Measurements from ENCODE around the gene CD2.
"Not testable (repeated sequence)": the region's sequence is repeated elsewhere in the genome, so short reads cannot be mapped to it uniquely, and the experiment has no call there.

Gene CD2

DNA sequence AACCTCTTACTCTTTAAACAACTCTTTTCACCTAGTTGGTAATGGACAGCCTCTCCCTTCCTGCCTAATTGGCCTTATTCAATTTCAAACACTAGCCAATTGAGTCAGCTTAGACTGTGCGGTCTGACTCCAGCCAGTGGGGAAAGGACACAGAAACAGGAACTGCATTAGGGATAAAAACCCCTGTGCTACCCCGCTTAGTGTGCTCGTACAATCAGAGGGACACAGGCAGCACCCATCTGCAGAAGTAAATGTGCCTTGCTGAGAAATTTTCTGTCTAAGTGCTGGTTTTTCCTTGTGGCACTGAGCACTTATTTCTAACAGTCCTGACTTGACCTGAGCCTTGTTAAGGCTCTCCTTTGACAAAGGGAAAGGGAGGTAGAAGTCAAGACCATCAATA, 6.0 kb upstream of the CD2 start:
- Histone ChIP-seq H3K9me3 (ENCODE audit: insufficient read depth, low read depth, low read length) (peaks cover 45% of the 10 kb centered on the region), H3K9ac (ENCODE audit: low read depth, low read length) (no peak overlapping the region), H3K27ac (ENCODE audit: low read length) (no peak overlapping the region), H3K4me1 (ENCODE audit: insufficient read depth, low read length) (no peaks in the 10 kb centered on the region), H3K27me3 (ENCODE audit: insufficient read depth, low read length) (no peaks in the 10 kb centered on the region), H3K36me3 (ENCODE audit: insufficient read depth, low read depth, low read length) (no peaks in the 10 kb centered on the region; the same call in 1 of the 2 replicates), H3K4me3 (ENCODE audit: low read length) (no peak overlapping the region)

DNA sequence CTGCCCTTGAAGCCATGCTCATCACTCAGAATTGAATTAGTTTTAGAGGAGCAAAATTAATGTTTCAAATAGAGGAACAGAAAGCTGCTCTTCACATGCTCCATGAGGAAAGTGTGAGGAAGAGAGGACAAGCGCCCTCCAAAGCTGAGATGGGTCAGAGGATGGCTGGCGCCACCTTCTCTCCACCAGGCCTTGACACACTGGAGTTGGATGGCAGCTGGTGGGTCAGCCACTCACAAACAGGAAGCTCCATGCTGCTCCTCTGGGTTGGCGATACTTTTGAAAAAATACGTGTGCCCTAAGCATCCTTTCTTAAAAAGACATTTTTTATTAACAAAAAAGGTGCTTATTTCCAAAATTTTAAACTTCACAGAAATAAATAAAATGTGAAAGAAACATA, 3.1 kb upstream of the CD2 start:
- H3K9ac ChIP-seq (ENCODE audit: low read depth, low read length), result no peak overlapping the region
- H3K9me3 ChIP-seq (ENCODE audit: insufficient read depth, low read depth, low read length), result peaks cover 29% of the 10 kb centered on the region
- H3K4me3 ChIP-seq (ENCODE audit: low read length), result no peak overlapping the region
- no peaks in the 10 kb centered on the region for H3K27me3 ChIP-seq (ENCODE audit: insufficient read depth, low read length)
- H3K27ac ChIP-seq (ENCODE audit: low read length), result no peak overlapping the region
- H3K36me3 ChIP-seq (ENCODE audit: insufficient read depth, low read depth, low read length), result no peaks in the 10 kb centered on the region
- no peaks in the 10 kb centered on the region for H3K4me1 ChIP-seq (ENCODE audit: insufficient read depth, low read length)

DNA sequence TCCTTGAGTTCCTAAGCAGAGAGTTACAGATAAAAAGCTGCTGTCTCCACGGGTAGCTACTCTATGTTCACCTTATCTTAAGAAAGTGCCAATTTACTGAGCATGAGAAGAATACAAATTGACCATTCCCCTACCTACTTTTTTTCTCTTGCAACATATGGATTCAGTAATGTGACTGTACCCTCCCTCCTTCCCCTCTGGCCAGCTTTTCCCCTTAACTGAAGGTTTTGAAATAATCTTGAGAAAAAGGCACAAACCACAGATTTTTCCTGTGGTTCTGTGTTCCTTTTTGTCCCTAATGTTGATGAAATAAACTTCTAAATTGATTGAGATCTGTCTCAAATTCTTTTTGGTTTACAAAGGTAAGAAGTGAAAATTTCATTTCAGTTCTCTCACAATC, 2.6 kb upstream of the CD2 start:
- Histone ChIP-seq H3K4me3 (ENCODE audit: low read length) (no peak overlapping the region), H3K9me3 (ENCODE audit: insufficient read depth, low read depth, low read length) (peaks cover 27% of the 10 kb centered on the region), H3K9ac (ENCODE audit: low read depth, low read length) (no peak overlapping the region), H3K36me3 (ENCODE audit: insufficient read depth, low read depth, low read length) (no peaks in the 10 kb centered on the region), H3K4me1 (ENCODE audit: insufficient read depth, low read length) (no peaks in the 10 kb centered on the region), H3K27ac (ENCODE audit: low read length) (no peak overlapping the region), H3K27me3 (ENCODE audit: insufficient read depth, low read length) (no peaks in the 10 kb centered on the region)

DNA sequence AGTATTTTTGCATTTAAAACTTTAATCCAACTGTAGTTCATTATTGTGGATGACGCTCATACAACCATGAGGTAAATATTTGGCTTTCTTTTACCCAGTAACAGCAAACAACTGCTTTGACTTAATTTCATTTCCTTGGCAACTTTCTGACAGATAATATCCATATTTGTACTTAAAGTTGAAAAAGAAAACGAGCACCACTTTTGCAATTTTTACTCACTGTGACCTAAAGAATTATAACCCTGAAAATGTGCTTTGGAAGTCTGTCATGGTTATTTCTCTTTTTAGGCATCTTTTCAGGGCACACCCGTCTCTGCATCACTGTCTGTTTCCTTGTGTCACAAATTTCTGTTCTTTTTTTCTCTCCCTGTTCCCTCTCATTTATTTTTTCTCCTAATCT, 918 bp upstream of the CD2 start:
- H3K9ac ChIP-seq (ENCODE audit: low read depth, low read length), result no peak overlapping the region
- peaks cover 12% of the 10 kb centered on the region for H3K9me3 ChIP-seq (ENCODE audit: insufficient read depth, low read depth, low read length)
- no peaks in the 10 kb centered on the region for H3K4me1 ChIP-seq (ENCODE audit: insufficient read depth, low read length)
- no peaks in the 10 kb centered on the region for H3K36me3 ChIP-seq (ENCODE audit: insufficient read depth, low read depth, low read length)
- H3K27ac ChIP-seq (ENCODE audit: low read length), result no peak overlapping the region
- no peak overlapping the region for H3K4me3 ChIP-seq (ENCODE audit: low read length)
- no peaks in the 10 kb centered on the region for H3K27me3 ChIP-seq (ENCODE audit: insufficient read depth, low read length)

DNA sequence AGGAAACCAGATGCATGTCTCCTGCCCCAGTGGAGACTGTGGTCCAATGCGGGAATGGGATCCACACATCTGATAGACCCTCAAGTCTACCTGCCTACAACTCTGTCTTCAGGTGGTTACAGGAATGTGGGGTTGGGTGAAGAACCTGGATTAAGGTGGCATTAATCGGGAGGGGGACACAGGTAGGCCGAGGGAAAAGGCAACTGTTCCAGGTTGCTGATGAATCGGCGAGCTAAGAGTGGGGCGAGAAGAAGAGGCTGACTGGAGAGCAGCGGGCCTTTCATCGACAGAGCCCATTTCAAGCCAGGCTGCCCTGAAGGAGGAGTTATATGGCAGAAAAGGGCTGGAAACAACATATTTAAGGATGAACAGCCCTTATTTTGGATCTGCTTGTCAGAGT, 836 bp downstream of the CD2 start:
- Histone ChIP-seq H3K4me3 (ENCODE audit: low read length) (no peak overlapping the region), H3K4me1 (ENCODE audit: insufficient read depth, low read length) (no peaks in the 10 kb centered on the region), H3K36me3 (ENCODE audit: insufficient read depth, low read depth, low read length) (no peaks in the 10 kb centered on the region), H3K27me3 (ENCODE audit: insufficient read depth, low read length) (no peaks in the 10 kb centered on the region), H3K9ac (ENCODE audit: low read depth, low read length) (no peak overlapping the region), H3K9me3 (ENCODE audit: insufficient read depth, low read depth, low read length) (no peaks in the 10 kb centered on the region), H3K27ac (ENCODE audit: low read length) (no peak overlapping the region)

DNA sequence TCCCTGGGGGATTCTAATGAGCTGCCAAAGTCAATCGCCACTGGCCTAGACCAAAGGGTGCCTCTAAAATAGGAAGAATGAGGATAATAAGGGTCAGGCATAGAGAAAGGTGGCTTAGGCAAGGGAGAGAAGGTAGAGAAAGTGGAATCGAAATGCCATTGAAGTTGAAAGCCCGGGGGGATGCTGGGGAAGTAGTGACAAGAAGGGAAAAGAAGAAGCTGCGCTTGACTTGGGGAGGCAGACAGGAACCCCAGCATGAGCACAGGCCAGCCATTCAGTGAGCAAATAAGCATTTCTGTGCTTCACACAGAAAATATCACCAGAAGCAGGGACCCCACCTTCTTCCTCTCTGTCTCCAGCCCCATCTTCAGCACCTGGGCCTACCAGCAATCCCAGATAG, 1.5 kb downstream of the CD2 start:
- no peak overlapping the region for H3K4me3 ChIP-seq (ENCODE audit: low read length)
- no peak overlapping the region for H3K27ac ChIP-seq (ENCODE audit: low read length)
- H3K36me3 ChIP-seq (ENCODE audit: insufficient read depth, low read depth, low read length), result no peaks in the 10 kb centered on the region
- no peaks in the 10 kb centered on the region for H3K9me3 ChIP-seq (ENCODE audit: insufficient read depth, low read depth, low read length)
- no peaks in the 10 kb centered on the region for H3K4me1 ChIP-seq (ENCODE audit: insufficient read depth, low read length)
- no peak overlapping the region for H3K9ac ChIP-seq (ENCODE audit: low read depth, low read length)
- H3K27me3 ChIP-seq (ENCODE audit: insufficient read depth, low read length), result no peaks in the 10 kb centered on the region

DNA sequence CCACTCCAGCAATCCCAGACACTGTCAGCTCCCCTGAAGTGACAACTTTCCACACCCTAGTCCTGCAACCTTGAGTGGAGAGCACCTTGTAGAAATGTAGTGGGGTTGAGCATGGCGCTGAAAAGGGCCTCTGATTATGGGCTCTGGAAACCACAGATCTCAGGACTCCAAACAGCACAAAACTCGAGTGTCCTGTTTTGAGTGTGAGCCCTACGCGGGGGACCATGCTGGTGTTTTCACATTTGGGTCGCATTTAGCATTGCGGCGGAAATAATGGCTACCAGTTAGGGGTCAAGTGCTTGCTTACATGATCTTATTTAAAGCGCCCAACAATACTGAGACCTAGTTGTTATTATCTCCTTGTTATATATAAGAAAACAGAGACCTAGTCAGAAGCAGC, 1.9 kb downstream of the CD2 start:
- not testable (repeated sequence) for H3K27me3 ChIP-seq (ENCODE audit: insufficient read depth, low read length); H3K4me1 ChIP-seq (ENCODE audit: insufficient read depth, low read length)

DNA sequence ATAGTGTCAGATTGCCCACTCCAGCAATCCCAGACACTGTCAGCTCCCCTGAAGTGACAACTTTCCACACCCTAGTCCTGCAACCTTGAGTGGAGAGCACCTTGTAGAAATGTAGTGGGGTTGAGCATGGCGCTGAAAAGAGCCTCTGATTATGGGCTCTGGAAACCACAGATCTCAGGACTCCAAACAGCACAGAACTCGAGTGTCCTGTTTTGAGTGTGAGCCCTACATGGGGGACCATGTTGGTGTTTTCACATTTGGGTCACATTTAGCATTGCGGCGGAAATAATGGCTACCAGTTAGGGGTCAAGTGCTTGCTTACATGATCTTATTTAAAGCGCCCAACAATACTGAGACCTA, 4.2 kb downstream of the CD2 start:
- not testable (repeated sequence) for H3K27ac ChIP-seq (ENCODE audit: low read length); H3K27me3 ChIP-seq (ENCODE audit: insufficient read depth, low read length); H3K4me3 ChIP-seq (ENCODE audit: low read length); H3K4me1 ChIP-seq (ENCODE audit: insufficient read depth, low read length); H3K36me3 ChIP-seq (ENCODE audit: insufficient read depth, low read depth, low read length); H3K9me3 ChIP-seq (ENCODE audit: insufficient read depth, low read depth, low read length); H3K9ac ChIP-seq (ENCODE audit: low read depth, low read length)

More for the DNA sequence above, 1.9 kb downstream of the CD2 start:
- H3K27ac ChIP-seq (ENCODE audit: low read length); H3K9ac ChIP-seq (ENCODE audit: low read depth, low read length); H3K9me3 ChIP-seq (ENCODE audit: insufficient read depth, low read depth, low read length); H3K36me3 ChIP-seq (ENCODE audit: insufficient read depth, low read depth, low read length); H3K4me3 ChIP-seq (ENCODE audit: low read length): not testable (repeated sequence)

DNA sequence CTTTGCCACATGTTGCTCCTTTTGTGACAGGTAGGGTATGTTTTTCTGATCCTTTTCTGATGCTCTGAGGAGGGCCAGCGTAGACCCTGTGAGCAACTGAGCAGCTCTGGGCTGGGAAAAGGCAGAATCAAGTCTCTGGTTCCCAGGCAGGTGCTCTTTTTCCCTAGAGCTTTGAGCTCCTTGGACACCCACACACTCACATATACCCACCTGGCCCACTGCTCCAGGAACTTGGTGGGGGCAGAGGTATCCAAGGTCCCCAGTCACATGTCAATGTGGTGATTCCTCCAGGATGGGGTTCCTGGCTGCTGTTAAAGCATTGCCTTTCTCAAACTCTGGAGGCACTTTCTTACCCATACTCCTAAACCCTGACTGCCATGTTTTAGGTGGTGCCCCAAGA, 5.4 kb downstream of the CD2 start:
- H3K9ac ChIP-seq (ENCODE audit: low read depth, low read length), result no peak overlapping the region
- no peaks in the 10 kb centered on the region for H3K4me1 ChIP-seq (ENCODE audit: insufficient read depth, low read length)
- H3K36me3 ChIP-seq (ENCODE audit: insufficient read depth, low read depth, low read length), result no peaks in the 10 kb centered on the region
- H3K4me3 ChIP-seq (ENCODE audit: low read length), result no peak overlapping the region
- no peaks in the 10 kb centered on the region for H3K27me3 ChIP-seq (ENCODE audit: insufficient read depth, low read length)
- H3K27ac ChIP-seq (ENCODE audit: low read length), result no peak overlapping the region
- H3K9me3 ChIP-seq (ENCODE audit: insufficient read depth, low read depth, low read length), result no peaks in the 10 kb centered on the region

DNA sequence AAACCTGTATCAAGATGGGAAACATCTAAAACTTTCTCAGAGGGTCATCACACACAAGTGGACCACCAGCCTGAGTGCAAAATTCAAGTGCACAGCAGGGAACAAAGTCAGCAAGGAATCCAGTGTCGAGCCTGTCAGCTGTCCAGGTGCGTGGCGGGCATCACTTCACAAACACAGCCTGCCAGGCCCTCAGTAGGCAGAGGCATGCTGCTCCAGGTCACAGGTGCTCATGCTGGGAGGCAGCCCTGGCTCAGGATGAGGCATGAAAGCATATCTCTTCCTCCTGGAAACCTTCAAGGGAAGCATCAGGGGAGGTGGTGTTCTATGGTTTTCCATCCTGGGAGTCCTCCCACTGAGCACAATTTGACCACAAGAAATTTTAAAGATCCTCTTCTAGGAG, 6.3 kb downstream of the CD2 start:
- Histone ChIP-seq H3K27me3 (ENCODE audit: insufficient read depth, low read length) (no peaks in the 10 kb centered on the region), H3K4me3 (ENCODE audit: low read length) (no peak overlapping the region), H3K4me1 (ENCODE audit: insufficient read depth, low read length) (no peaks in the 10 kb centered on the region), H3K9me3 (ENCODE audit: insufficient read depth, low read depth, low read length) (no peaks in the 10 kb centered on the region), H3K36me3 (ENCODE audit: insufficient read depth, low read depth, low read length) (no peaks in the 10 kb centered on the region), H3K9ac (ENCODE audit: low read depth, low read length) (no peak overlapping the region), H3K27ac (ENCODE audit: low read length) (no peak overlapping the region)

DNA sequence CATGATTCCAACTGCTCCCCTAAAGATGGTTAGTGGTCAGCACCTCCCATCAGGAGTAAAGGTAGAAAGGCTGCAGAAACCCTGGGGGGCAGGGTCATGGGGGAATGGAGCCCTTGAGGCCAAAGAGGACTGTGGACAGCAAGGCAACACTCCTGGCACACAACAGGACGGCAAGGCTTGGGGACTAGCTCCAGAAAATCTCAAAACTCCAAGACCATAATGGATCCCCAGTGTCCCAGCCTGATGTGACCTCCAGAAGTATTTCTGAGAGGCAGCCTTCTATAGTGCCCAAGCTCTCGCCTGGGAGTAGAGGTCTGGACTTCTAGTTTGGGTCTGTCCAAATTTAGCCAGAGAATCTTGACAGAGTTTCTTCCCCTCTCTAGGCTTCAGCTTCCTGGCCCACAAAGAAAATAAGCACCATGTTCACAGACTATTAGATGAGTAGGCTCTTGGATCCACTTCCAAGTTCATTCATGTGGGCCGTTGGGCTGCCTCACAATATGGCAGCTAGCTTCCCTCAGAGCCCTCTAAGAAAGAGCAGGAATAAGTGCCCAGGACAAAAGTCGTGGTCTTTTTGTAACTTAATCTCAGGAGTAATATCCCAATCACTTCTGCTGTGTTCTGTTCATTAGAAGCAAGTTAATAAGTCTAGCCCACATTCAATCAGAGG, 6.9 kb downstream of the CD2 start:
- H3K4me1 ChIP-seq (ENCODE audit: insufficient read depth, low read length), result no peaks in the 10 kb centered on the region
- no peak overlapping the region for H3K9ac ChIP-seq (ENCODE audit: low read depth, low read length)

DNA sequence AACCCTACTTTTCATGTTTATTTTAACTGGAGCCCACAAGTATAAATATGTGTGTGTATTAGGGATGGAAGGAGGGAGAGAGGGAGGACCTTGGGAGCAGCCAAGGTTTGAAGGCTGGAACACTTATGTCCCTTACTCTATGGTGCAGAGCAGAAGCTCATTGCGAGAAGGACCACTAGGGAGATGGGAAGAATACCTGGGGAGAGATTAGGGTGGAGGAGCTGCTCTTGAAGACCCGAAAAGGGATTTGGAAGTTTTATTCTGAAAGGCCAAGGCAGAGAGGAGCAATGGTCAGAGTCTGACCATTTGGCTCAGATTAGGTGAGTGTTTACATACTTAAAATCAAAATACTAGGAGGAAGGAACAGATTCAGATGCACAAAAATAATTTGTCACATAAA, 8.1 kb downstream of the CD2 start:
- H3K9me3 ChIP-seq (ENCODE audit: insufficient read depth, low read depth, low read length), result no peaks in the 10 kb centered on the region
- no peak overlapping the region for H3K27ac ChIP-seq (ENCODE audit: low read length)
- H3K9ac ChIP-seq (ENCODE audit: low read depth, low read length), result no peak overlapping the region
- H3K36me3 ChIP-seq (ENCODE audit: insufficient read depth, low read depth, low read length), result no peaks in the 10 kb centered on the region
- no peaks in the 10 kb centered on the region for H3K4me1 ChIP-seq (ENCODE audit: insufficient read depth, low read length)
- no peak overlapping the region for H3K4me3 ChIP-seq (ENCODE audit: low read length)
- H3K27me3 ChIP-seq (ENCODE audit: insufficient read depth, low read length), result no peaks in the 10 kb centered on the region

More for the DNA sequence above, 6.9 kb downstream of the CD2 start:
- H3K4me3 ChIP-seq (ENCODE audit: low read length), result no peak overlapping the region
- no peaks in the 10 kb centered on the region for H3K36me3 ChIP-seq (ENCODE audit: insufficient read depth, low read depth, low read length)
- no peaks in the 10 kb centered on the region for H3K27me3 ChIP-seq (ENCODE audit: insufficient read depth, low read length)
- H3K27ac ChIP-seq (ENCODE audit: low read length), result no peak overlapping the region
- no peaks in the 10 kb centered on the region for H3K9me3 ChIP-seq (ENCODE audit: insufficient read depth, low read depth, low read length)

DNA sequence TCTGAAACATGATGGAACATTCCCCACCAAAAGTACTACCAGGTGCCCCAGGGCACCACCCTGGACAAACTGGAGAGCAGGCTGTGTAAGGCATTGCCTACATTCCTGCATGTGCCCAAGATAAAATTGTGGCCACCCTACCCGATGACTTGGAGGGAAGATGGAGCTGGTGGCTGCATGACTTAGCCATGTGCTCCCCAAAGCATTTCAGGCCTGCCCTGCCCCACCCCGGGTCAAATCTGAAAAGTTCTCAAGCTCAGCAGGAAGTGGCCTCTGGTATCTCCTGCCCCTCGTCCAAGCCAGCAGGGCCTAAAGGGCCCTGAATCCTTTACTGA, 8.5 kb downstream of the CD2 start:
- H3K27ac ChIP-seq (ENCODE audit: low read length), result no peak overlapping the region
- no peaks in the 10 kb centered on the region for H3K36me3 ChIP-seq (ENCODE audit: insufficient read depth, low read depth, low read length)
- no peaks in the 10 kb centered on the region for H3K27me3 ChIP-seq (ENCODE audit: insufficient read depth, low read length)
- H3K9ac ChIP-seq (ENCODE audit: low read depth, low read length), result no peak overlapping the region
- no peak overlapping the region for H3K4me3 ChIP-seq (ENCODE audit: low read length)
- H3K4me1 ChIP-seq (ENCODE audit: insufficient read depth, low read length), result no peaks in the 10 kb centered on the region
- no peaks in the 10 kb centered on the region for H3K9me3 ChIP-seq (ENCODE audit: insufficient read depth, low read depth, low read length)

All from iPS-20b (cell line).